Activated CD4-positive, alpha-beta memory T cell treated with anti-CD3 and anti-CD28 coated beads, Interleukin-2, amount 10 ng/mL, durations not matched to agents 7 days and 5 days (primary cell): ENCODE results near the gene DCAF7. TPM values are rescaled to one million over a fixed set of nuclear protein-coding genes. Genes with fewer than 3 reads are reported as not detected.
A peak's percentile ranks its signal among the peaks of the same experiment; 100 is the strongest.

Source experiments
- CTCF ChIA-PET: fragments of 350-600 bp; sonication (Branson Sonifier 250); formaldehyde crosslinking; loops from one replicate; lab custom pipeline; 2021; ENCODE audit warnings: antibody characterized with exemption, inconsistent platforms; lab: Charles Lee
- POLR2A ChIA-PET: fragments of 350-600 bp; sonication (Branson Sonifier 250); formaldehyde crosslinking; loops from one replicate; lab custom pipeline; 2021; ENCODE audit warnings: antibody characterized with exemption; lab: Charles Lee
- DNase-seq: peaks from one replicate; pipeline ENCODE4 v3.0.0-alpha.2; 2020
- H3K27ac Mint-ChIP-seq: one replicate; pipeline ENCODE4 v1.8.0; 2021; ENCODE audit warnings: mild to moderate bottlenecking, mixed read lengths
- H3K27me3 Mint-ChIP-seq: one replicate; pipeline ENCODE4 v1.8.0; 2021; ENCODE audit warnings: mixed read lengths
- H3K36me3 Mint-ChIP-seq: one replicate; pipeline ENCODE4 v1.8.0; 2021; ENCODE audit warnings: low read depth, mixed read lengths
- H3K4me1 Mint-ChIP-seq: one replicate; pipeline ENCODE4 v1.8.0; 2021; ENCODE audit warnings: mixed read lengths
- H3K4me3 Mint-ChIP-seq: one replicate; pipeline ENCODE4 v1.8.0; 2021; ENCODE audit warnings: mild to moderate bottlenecking, mixed read lengths
- H3K9me3 Mint-ChIP-seq: one replicate; pipeline ENCODE4 v1.8.0; 2021; ENCODE audit warnings: mixed read lengths
- total RNA-seq, 2 experiments: library from RNA; stranded (reverse); gene quantifications; one replicate each; pipeline ENCODE4 v1.2.3, GENCODE V29; 2021

DCAF7 gene
- total RNA-seq, result 100 to 1,000 TPM; 138 to 139 TPM

- Mint-ChIP-seq H3K9me3 (no peaks in the 10 kb centered on the region), H3K27me3 (no peaks in the 10 kb centered on the region), H3K27ac (peak within 1 kb of the TSS; percentile 96), H3K36me3 (peaks cover 28% of the 10 kb centered on the region), H3K4me1 (peaks cover 32% of the 10 kb centered on the region), H3K4me3 (peak within 1 kb of the TSS; percentile 86)
- DNase-seq, result peak; percentile 100
- CTCF ChIA-PET, result interaction anchor here (0.7 to 4.8 kb wide), 4 partner anchors 8 to 143 kb away, joined by 3 to 30 read pairs (median 12); no protein-coding TSS in a partner anchor
- POLR2A ChIA-PET, result interaction anchor here (0.7 to 4.8 kb wide), 38 partner anchors 8 to 298 kb away, joined by 3 to 34 read pairs (median 4); partner anchors contain the start of genes DDX42, KCNH6, LIMD2 and MAP3K3
Observed at GRCh38 chr17:63549946-63550816, at the start of gene DCAF7. Gene DCAF7, plus strand, starts transcription at chr17:63550477. Its CDS starts 201 bp downstream, at chr17:63550678.

GRCh38 chr17:63500543-63501390 is 49.5 kb upstream of the DCAF7 start:
- ChIA-PET POLR2A (no interaction called here), CTCF (no interaction called here)
- H3K27me3 Mint-ChIP-seq, result peaks cover 24% of the 10 kb centered on the region
- H3K27ac Mint-ChIP-seq, result no peak overlapping the region
- no peaks in the 10 kb centered on the region for H3K4me1 Mint-ChIP-seq
- no peak for DNase-seq
- no peak overlapping the region for H3K4me3 Mint-ChIP-seq
- H3K36me3 Mint-ChIP-seq, result no peaks in the 10 kb centered on the region
- peaks cover 7% of the 10 kb centered on the region for H3K9me3 Mint-ChIP-seq

GRCh38 chr17:63503341-63503705 is 47.0 kb upstream of the DCAF7 start:
- peaks cover 24% of the 10 kb centered on the region for H3K27me3 Mint-ChIP-seq
- POLR2A ChIA-PET, result no interaction called here
- H3K4me1 Mint-ChIP-seq, result no peaks in the 10 kb centered on the region
- H3K36me3 Mint-ChIP-seq, result no peaks in the 10 kb centered on the region
- H3K9me3 Mint-ChIP-seq, result peaks cover 7% of the 10 kb centered on the region
- no peak overlapping the region for H3K4me3 Mint-ChIP-seq
- no peak for DNase-seq
- H3K27ac Mint-ChIP-seq, result no peak overlapping the region
- CTCF ChIA-PET, result no interaction called here

- Mint-ChIP-seq H3K9me3 (peaks cover 7% of the 10 kb centered on the region), H3K4me3 (no peak overlapping the region), H3K27ac (no peak overlapping the region), H3K36me3 (no peaks in the 10 kb centered on the region), H3K27me3 (peaks cover 24% of the 10 kb centered on the region), H3K4me1 (no peaks in the 10 kb centered on the region)
- ChIA-PET CTCF (no interaction called here), POLR2A (no interaction called here)
- DNase-seq, result no peak
Observed at GRCh38 chr17:63504261-63504660, 46.0 kb upstream of the DCAF7 start.

- ChIA-PET CTCF (no interaction called here), POLR2A (no interaction called here)
- Mint-ChIP-seq H3K4me1 (no peaks in the 10 kb centered on the region), H3K4me3 (no peak overlapping the region), H3K27me3 (peaks cover 24% of the 10 kb centered on the region), H3K36me3 (no peaks in the 10 kb centered on the region), H3K9me3 (peaks cover 7% of the 10 kb centered on the region), H3K27ac (no peak overlapping the region)
- no peak for DNase-seq
Observed at GRCh38 chr17:63505341-63505740, 44.9 kb upstream of the DCAF7 start.

- DNase-seq, result no peak
- Mint-ChIP-seq H3K27me3 (peaks cover 21% of the 10 kb centered on the region), H3K9me3 (peaks cover 7% of the 10 kb centered on the region), H3K4me3 (no peak overlapping the region), H3K27ac (no peak overlapping the region), H3K36me3 (no peaks in the 10 kb centered on the region), H3K4me1 (no peaks in the 10 kb centered on the region)
- ChIA-PET CTCF (no interaction called here), POLR2A (no interaction called here)
Observed at GRCh38 chr17:63506627-63507026, 43.6 kb upstream of the DCAF7 start.

GRCh38 chr17:63511331-63511730 is 38.9 kb upstream of the DCAF7 start:
- ChIA-PET POLR2A (no interaction called here), CTCF (no interaction called here)
- Mint-ChIP-seq H3K27ac (no peak overlapping the region), H3K4me1 (no peaks in the 10 kb centered on the region), H3K9me3 (no peaks in the 10 kb centered on the region), H3K4me3 (no peak overlapping the region), H3K27me3 (peaks cover 4% of the 10 kb centered on the region), H3K36me3 (no peaks in the 10 kb centered on the region)
- no peak for DNase-seq

- H3K4me1 Mint-ChIP-seq, result no peaks in the 10 kb centered on the region
- peaks cover 4% of the 10 kb centered on the region for H3K27me3 Mint-ChIP-seq
- H3K36me3 Mint-ChIP-seq, result no peaks in the 10 kb centered on the region
- no peak overlapping the region for H3K4me3 Mint-ChIP-seq
- POLR2A ChIA-PET, result no interaction called here
- no peaks in the 10 kb centered on the region for H3K9me3 Mint-ChIP-seq
- CTCF ChIA-PET, result no interaction called here
- H3K27ac Mint-ChIP-seq, result no peak overlapping the region
- no peak for DNase-seq
Observed at GRCh38 chr17:63512388-63512787, 37.9 kb upstream of the DCAF7 start.

GRCh38 chr17:63512896-63513644 is 37.2 kb upstream of the DCAF7 start:
- DNase-seq, result no peak
- no peaks in the 10 kb centered on the region for H3K36me3 Mint-ChIP-seq
- H3K27me3 Mint-ChIP-seq, result peaks cover 4% of the 10 kb centered on the region
- POLR2A ChIA-PET, result no interaction called here
- CTCF ChIA-PET, result interaction anchor here (0.6 kb wide), 1 partner anchor 206 kb away, joined by 3 read pairs; no protein-coding TSS in a partner anchor
- no peaks in the 10 kb centered on the region for H3K9me3 Mint-ChIP-seq
- no peak overlapping the region for H3K4me3 Mint-ChIP-seq
- H3K4me1 Mint-ChIP-seq, result no peaks in the 10 kb centered on the region
- no peak overlapping the region for H3K27ac Mint-ChIP-seq

GRCh38 chr17:63514477-63514876 is 35.8 kb upstream of the DCAF7 start:
- POLR2A ChIA-PET, result no interaction called here
- Mint-ChIP-seq H3K4me1 (no peaks in the 10 kb centered on the region), H3K4me3 (no peak overlapping the region), H3K27me3 (peaks cover 4% of the 10 kb centered on the region), H3K36me3 (no peaks in the 10 kb centered on the region), H3K27ac (no peak overlapping the region), H3K9me3 (no peaks in the 10 kb centered on the region)
- no peak for DNase-seq
- CTCF ChIA-PET, result no interaction called here

GRCh38 chr17:63514974-63515373 is 35.3 kb upstream of the DCAF7 start:
- no peaks in the 10 kb centered on the region for H3K4me1 Mint-ChIP-seq
- POLR2A ChIA-PET, result interaction anchor here (1.1 kb wide), 1 partner anchor 37 kb away, joined by 3 read pairs; no protein-coding TSS in a partner anchor
- peaks cover 4% of the 10 kb centered on the region for H3K27me3 Mint-ChIP-seq
- CTCF ChIA-PET, result no interaction called here
- H3K9me3 Mint-ChIP-seq, result no peaks in the 10 kb centered on the region
- H3K27ac Mint-ChIP-seq, result no peak overlapping the region
- H3K36me3 Mint-ChIP-seq, result no peaks in the 10 kb centered on the region
- H3K4me3 Mint-ChIP-seq, result no peak overlapping the region
- no peak for DNase-seq

GRCh38 chr17:63515426-63515825 is 34.9 kb upstream of the DCAF7 start:
- H3K4me3 Mint-ChIP-seq, result no peak overlapping the region
- no peak for DNase-seq
- ChIA-PET POLR2A (interaction anchor here (1.1 kb wide), 1 partner anchor 36 kb away, joined by 3 read pairs; no protein-coding TSS in a partner anchor), CTCF (no interaction called here)
- no peaks in the 10 kb centered on the region for H3K9me3 Mint-ChIP-seq
- no peaks in the 10 kb centered on the region for H3K4me1 Mint-ChIP-seq
- peaks cover 4% of the 10 kb centered on the region for H3K27me3 Mint-ChIP-seq
- no peak overlapping the region for H3K27ac Mint-ChIP-seq
- no peaks in the 10 kb centered on the region for H3K36me3 Mint-ChIP-seq
